ENCODE measurements around the gene VTI1B. TPM values are rescaled to one million over a fixed set of nuclear protein-coding genes. Genes with fewer than 3 reads are reported as not detected.
A peak's percentile ranks its signal among the peaks of the same experiment; 100 is the strongest.

The VTI1B gene
- total and polyA plus RNA-seq, 2 experiments from 2014 or later: 55.0 to 115 TPM

DNA sequence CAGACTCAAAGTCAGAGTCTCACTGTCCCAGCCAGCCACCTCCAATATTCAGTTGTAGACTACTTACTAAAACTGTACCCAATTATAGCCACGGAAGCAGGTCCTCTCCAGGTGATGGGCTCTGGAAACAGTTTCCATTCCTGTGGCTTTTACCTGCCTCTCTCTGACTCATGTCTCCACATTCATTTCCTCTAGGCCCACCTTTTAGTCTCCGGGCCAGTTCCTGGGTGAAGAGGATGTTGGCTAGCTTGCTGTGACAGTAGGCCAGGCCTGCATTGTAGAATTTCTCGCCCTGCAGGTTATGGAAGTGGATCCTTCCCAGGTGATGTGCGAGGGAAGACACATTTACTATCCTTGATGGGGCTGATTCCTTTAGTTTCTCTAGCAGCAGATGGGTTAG is 15.6 kb upstream of the VTI1B start:
- Histone ChIP-seq H3K4me3 (no peak overlapping the region), H3K9me3 (ENCODE audit: low read depth) (no peaks in the 10 kb centered on the region), H3K4me2 (no peak overlapping the region), H4K20me1 (ENCODE audit: insufficient read depth, poor library complexity, severe bottlenecking) (peaks cover 12% of the 10 kb centered on the region), H3K36me3 (replicated peaks; ENCODE audit: insufficient read depth, low read depth) (no peaks in the 10 kb centered on the region), H3K9me2 (replicated peaks; ENCODE audit: insufficient read depth) (no peaks in the 10 kb centered on the region), H3K27ac (no peak overlapping the region), H2AFZ (no peak overlapping the region), H3K79me2 (peaks cover 65% of the 10 kb centered on the region), H3K27me3 (no peaks in the 10 kb centered on the region), H3K4me1 (ENCODE audit: insufficient read depth) (peaks cover 19% of the 10 kb centered on the region)
- WGBS (ENCODE audit: low lambda C conversion rate, missing lambda C conversion rate): 97% methylated on average over 4 of the region's 4 CpGs
- TF ChIP-seq EZH2 (IDR thresholded peaks at IDR 0.05; ENCODE audit: borderline replicate concordance) (no peak), EZH2phosphoT487 (IDR thresholded peaks at IDR 0.05; ENCODE audit: low read depth, severe bottlenecking, unreplicated experiment) (no peak)
- TF ChIP-seq, protein P1, sequence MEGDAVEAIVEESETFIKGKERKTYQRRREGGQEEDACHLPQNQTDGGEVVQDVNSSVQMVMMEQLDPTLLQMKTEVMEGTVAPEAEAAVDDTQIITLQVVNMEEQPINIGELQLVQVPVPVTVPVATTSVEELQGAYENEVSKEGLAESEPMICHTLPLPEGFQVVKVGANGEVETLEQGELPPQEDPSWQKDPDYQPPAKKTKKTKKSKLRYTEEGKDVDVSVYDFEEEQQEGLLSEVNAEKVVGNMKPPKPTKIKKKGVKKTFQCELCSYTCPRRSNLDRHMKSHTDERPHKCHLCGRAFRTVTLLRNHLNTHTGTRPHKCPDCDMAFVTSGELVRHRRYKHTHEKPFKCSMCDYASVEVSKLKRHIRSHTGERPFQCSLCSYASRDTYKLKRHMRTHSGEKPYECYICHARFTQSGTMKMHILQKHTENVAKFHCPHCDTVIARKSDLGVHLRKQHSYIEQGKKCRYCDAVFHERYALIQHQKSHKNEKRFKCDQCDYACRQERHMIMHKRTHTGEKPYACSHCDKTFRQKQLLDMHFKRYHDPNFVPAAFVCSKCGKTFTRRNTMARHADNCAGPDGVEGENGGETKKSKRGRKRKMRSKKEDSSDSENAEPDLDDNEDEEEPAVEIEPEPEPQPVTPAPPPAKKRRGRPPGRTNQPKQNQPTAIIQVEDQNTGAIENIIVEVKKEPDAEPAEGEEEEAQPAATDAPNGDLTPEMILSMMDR (IDR thresholded peaks at IDR 0.05; ENCODE audit: poor library complexity): no peak
- DNase-seq (ENCODE audit: low spot score): no peak

DNA sequence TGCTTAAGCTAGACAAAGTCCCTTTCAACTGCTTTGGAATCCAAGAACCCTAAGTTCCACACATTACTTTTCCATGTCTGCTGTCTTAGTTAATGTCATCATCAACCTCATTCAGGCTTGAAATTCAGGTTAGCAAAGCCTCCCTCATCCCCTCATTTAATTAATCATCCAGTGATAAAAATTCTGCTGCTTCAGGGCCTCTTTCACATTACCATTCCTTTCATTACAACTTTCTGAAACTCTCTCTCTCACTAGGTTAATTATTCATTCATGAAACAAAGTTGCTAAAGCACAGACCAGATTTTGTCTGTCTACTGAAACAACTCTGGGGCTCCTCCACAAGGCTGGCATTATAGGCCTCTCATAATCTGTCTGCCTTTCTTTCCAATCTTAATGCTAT is 9.4 kb upstream of the VTI1B start:
- no peak overlapping the region for H3K4me2 ChIP-seq
- no peaks in the 10 kb centered on the region for H3K27me3 ChIP-seq
- DNase-seq (ENCODE audit: low spot score): no peak
- no peaks in the 10 kb centered on the region for H3K4me1 ChIP-seq (ENCODE audit: insufficient read depth)
- H3K9me2 ChIP-seq (replicated peaks; ENCODE audit: insufficient read depth): no peaks in the 10 kb centered on the region
- no peaks in the 10 kb centered on the region for H3K36me3 ChIP-seq (replicated peaks; ENCODE audit: insufficient read depth, low read depth)
- H3K79me2 ChIP-seq: peaks cover 42% of the 10 kb centered on the region
- TF ChIP-seq EZH2 (IDR thresholded peaks at IDR 0.05; ENCODE audit: borderline replicate concordance) (no peak), EZH2phosphoT487 (IDR thresholded peaks at IDR 0.05; ENCODE audit: low read depth, severe bottlenecking, unreplicated experiment) (no peak)
- TF ChIP-seq, protein P1 (IDR thresholded peaks at IDR 0.05; ENCODE audit: poor library complexity): no peak
- H3K9me3 ChIP-seq (ENCODE audit: low read depth): no peaks in the 10 kb centered on the region
- no peak overlapping the region for H3K27ac ChIP-seq
- H4K20me1 ChIP-seq (ENCODE audit: insufficient read depth, poor library complexity, severe bottlenecking): no peaks in the 10 kb centered on the region
- H2AFZ ChIP-seq: no peak overlapping the region
- H3K4me3 ChIP-seq: no peak overlapping the region

DNA sequence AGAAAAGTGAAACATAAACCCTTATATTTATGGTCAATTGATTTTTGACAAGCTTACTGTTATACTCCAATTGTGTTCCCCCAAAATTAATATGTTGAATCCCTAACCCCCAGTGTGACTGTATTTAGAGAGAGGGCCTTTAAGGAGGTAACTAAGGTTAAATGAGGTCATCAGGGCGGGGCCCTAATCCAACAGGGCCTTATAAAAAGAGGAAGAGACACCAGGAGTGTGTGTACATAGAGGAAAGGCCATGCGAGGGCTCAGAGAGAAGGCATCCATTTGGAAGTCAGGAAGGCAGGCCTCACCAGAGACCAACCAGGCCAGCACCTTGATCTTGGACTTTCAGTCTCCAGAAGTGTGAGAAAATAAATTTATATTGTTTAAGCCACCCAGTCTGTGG is 6.5 kb upstream of the VTI1B start:
- Histone ChIP-seq H3K27ac (peak overlapping the region; percentile 4), H3K4me2 (no peak overlapping the region), H3K4me3 (no peak overlapping the region), H3K79me2 (peaks cover 37% of the 10 kb centered on the region), H3K4me1 (ENCODE audit: insufficient read depth) (no peaks in the 10 kb centered on the region), H2AFZ (no peak overlapping the region), H3K9me3 (ENCODE audit: low read depth) (no peaks in the 10 kb centered on the region), H4K20me1 (ENCODE audit: insufficient read depth, poor library complexity, severe bottlenecking) (no peaks in the 10 kb centered on the region), H3K9me2 (replicated peaks; ENCODE audit: insufficient read depth) (no peaks in the 10 kb centered on the region), H3K27me3 (no peaks in the 10 kb centered on the region), H3K36me3 (replicated peaks; ENCODE audit: insufficient read depth, low read depth) (peaks cover 3% of the 10 kb centered on the region)
- DNase-seq (ENCODE audit: low spot score): no peak
- TF ChIP-seq EZH2 (IDR thresholded peaks at IDR 0.05; ENCODE audit: borderline replicate concordance) (no peak), EZH2phosphoT487 (IDR thresholded peaks at IDR 0.05; ENCODE audit: low read depth, severe bottlenecking, unreplicated experiment) (no peak)
- TF ChIP-seq, protein P1 (IDR thresholded peaks at IDR 0.05; ENCODE audit: poor library complexity): no peak
- WGBS (ENCODE audit: low lambda C conversion rate, missing lambda C conversion rate): 88% methylated on average over 2 of the region's 2 CpGs

DNA sequence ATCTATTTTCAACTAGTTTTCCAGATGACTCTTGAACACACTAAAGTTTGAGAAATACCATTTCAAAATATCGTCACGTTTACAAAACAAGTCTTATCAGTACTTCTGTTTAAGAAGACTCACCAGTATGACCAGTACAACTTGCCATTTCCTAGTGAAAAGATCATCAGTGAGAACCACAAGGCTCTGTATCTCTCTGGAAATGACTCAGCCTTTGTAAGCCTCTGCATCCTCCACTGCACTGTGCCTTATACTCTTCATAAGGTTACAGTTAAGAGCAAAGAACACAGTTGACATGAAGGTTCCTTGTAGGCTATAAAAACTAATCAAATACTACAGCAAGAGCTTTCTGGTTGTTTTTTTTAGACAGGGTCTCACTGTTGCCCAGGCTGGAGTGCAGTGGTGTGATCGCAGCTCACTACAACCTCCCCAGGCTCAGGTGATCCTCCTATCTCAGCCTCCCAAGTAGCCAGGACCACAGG is 5.7 kb upstream of the VTI1B start:
- WGBS (ENCODE audit: low lambda C conversion rate, missing lambda C conversion rate): 76% methylated on average over 3 of the region's 3 CpGs
- H3K27ac ChIP-seq: peak overlapping the region; percentile 35
- H3K79me2 ChIP-seq: peaks cover 40% of the 10 kb centered on the region
- H3K27me3 ChIP-seq: no peaks in the 10 kb centered on the region
- TF ChIP-seq, protein P1 (IDR thresholded peaks at IDR 0.05; ENCODE audit: poor library complexity): no peak
- TF ChIP-seq EZH2phosphoT487 (IDR thresholded peaks at IDR 0.05; ENCODE audit: low read depth, severe bottlenecking, unreplicated experiment): no peak
- no peak for TF ChIP-seq EZH2 (IDR thresholded peaks at IDR 0.05; ENCODE audit: borderline replicate concordance)
- H2AFZ ChIP-seq: no peak overlapping the region
- no peak overlapping the region for H3K4me2 ChIP-seq
- H3K4me3 ChIP-seq: no peak overlapping the region
- no peaks in the 10 kb centered on the region for H3K4me1 ChIP-seq (ENCODE audit: insufficient read depth)
- H3K36me3 ChIP-seq (replicated peaks; ENCODE audit: insufficient read depth, low read depth): peaks cover 3% of the 10 kb centered on the region
- H4K20me1 ChIP-seq (ENCODE audit: insufficient read depth, poor library complexity, severe bottlenecking): no peaks in the 10 kb centered on the region
- peak; percentile 56 for DNase-seq (ENCODE audit: low spot score)
- no peaks in the 10 kb centered on the region for H3K9me2 ChIP-seq (replicated peaks; ENCODE audit: insufficient read depth)
- no peaks in the 10 kb centered on the region for H3K9me3 ChIP-seq (ENCODE audit: low read depth)
